SK-N-SH treated with all-trans-retinoic acid at 6 μM for 48 hours (cell line): ENCODE results near the gene DNAJC6.

Source experiments
- ARNTL ChIP-seq: fragments of 450-650 bp; formaldehyde crosslinking; IDR thresholded peaks from 2 replicates; pipeline ENCODE4 v1.5.0; 2020; ENCODE audit warnings: low read depth, mild to moderate bottlenecking, moderate library complexity, borderline replicate concordance
- BACH2 ChIP-seq: fragments of 250-450 bp; sonication (Bioruptor Pico); IDR thresholded peaks from 2 replicates; pipeline ENCODE4 v1.9.0; 2021; ENCODE audit warnings: mild to moderate bottlenecking, borderline replicate concordance
- CSDC2 ChIP-seq: fragments of 250-450 bp; sonication (Bioruptor Pico); IDR thresholded peaks from 2 replicates; pipeline ENCODE4 v1.5.0; 2020; ENCODE audit warnings: mild to moderate bottlenecking, moderate library complexity
- ISL1 ChIP-seq: fragments of 250-450 bp; sonication (Bioruptor Pico); IDR thresholded peaks from 2 replicates; pipeline ENCODE4 v2.1.2; 2022; ENCODE audit warnings: mild to moderate bottlenecking, moderate library complexity
- OSR1 ChIP-seq: fragments of 250-450 bp; sonication (Bioruptor Pico); IDR thresholded peaks from 2 replicates; pipeline ENCODE4 v1.8.0; 2022; ENCODE audit warnings: moderate library complexity, mild to moderate bottlenecking, inconsistent platforms
- RARB ChIP-seq: fragments of 250-450 bp; sonication (Bioruptor Pico); IDR thresholded peaks from 2 replicates; pipeline ENCODE4 v1.8.0; 2021; ENCODE audit warnings: mild to moderate bottlenecking, moderate library complexity
- SNAI2 ChIP-seq: fragments of 250-450 bp; sonication (Bioruptor Pico); IDR thresholded peaks from 2 replicates; pipeline ENCODE4 v1.5.0; 2020; ENCODE audit warnings: mild to moderate bottlenecking, moderate library complexity
- TCF4 ChIP-seq: fragments of 250-450 bp; sonication (Bioruptor Pico); IDR thresholded peaks from 2 replicates; pipeline ENCODE4 v1.8.0; 2021; ENCODE audit warnings: mild to moderate bottlenecking, moderate library complexity, borderline replicate concordance
- TOX ChIP-seq: fragments of 250-450 bp; sonication (Bioruptor Pico); IDR thresholded peaks from 2 replicates; pipeline ENCODE4 v1.8.0; 2021; ENCODE audit warnings: mild to moderate bottlenecking, moderate library complexity, borderline replicate concordance
- ZNF565 ChIP-seq: fragments of 450-650 bp; formaldehyde crosslinking; conservative IDR thresholded peaks from 2 replicates; pipeline ENCODE4 v1.5.0; 2020; ENCODE audit warnings: low read depth, mild to moderate bottlenecking, moderate library complexity
- ZNF70 ChIP-seq: fragments of 450-650 bp; formaldehyde crosslinking; IDR thresholded peaks from 2 replicates; pipeline ENCODE4 v1.5.0; 2020; ENCODE audit warnings: mild to moderate bottlenecking, moderate library complexity
- TF ChIP-seq, protein P1 (sequence below): fragments of 250-450 bp; sonication (Bioruptor Pico); IDR thresholded peaks from 2 replicates; pipeline ENCODE4 v1.5.1; 2020; ENCODE audit warnings: low read depth, mild to moderate bottlenecking, moderate library complexity
- TF ChIP-seq, protein P2 (sequence below): fragments of 250-450 bp; sonication (Bioruptor Pico); IDR thresholded peaks from 2 replicates; pipeline ENCODE4 v1.8.0; 2020; ENCODE audit warnings: mild to moderate bottlenecking, moderate library complexity, borderline replicate concordance
- TF ChIP-seq, protein P3 (sequence below): fragments of 250-450 bp; sonication (Bioruptor Pico); IDR thresholded peaks from 2 replicates; pipeline ENCODE4 v1.5.1; 2021; ENCODE audit warnings: mild to moderate bottlenecking, moderate library complexity

DNA sequence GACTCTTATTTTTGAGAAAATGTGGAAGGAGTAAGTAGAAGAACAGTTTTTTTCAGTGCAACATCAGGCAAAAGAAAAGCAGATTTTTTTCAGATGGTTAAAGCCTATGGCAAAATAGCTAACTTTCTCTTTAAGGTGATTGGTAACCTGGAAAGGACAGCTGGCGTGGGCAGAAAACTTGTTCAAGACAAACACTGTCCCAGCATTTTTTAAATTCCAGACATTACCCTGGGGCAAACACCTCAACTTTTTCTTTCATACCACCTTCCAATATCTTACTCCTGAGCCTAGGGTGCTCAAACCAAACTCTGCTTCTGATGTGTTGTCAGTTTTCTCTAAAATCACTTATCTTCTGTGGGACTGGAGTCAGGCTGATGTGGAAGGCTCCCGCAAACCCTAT, 108.4 kb downstream of the DNAJC6 start:
- TF ChIP-seq TOX (no peak), ISL1 (CRISPR knock-in tag) (no peak), ZNF70 (CRISPR knock-in tag) (no peak), TCF4 (CRISPR knock-in tag) (no peak), RARB (no peak), SNAI2 (no peak), OSR1 (CRISPR knock-in tag) (no peak), ZNF565 (CRISPR knock-in tag) (no peak), ARNTL (CRISPR knock-in tag) (no peak), BACH2 (no peak), CSDC2 (CRISPR knock-in tag) (no peak)
- TF ChIP-seq, protein P1, sequence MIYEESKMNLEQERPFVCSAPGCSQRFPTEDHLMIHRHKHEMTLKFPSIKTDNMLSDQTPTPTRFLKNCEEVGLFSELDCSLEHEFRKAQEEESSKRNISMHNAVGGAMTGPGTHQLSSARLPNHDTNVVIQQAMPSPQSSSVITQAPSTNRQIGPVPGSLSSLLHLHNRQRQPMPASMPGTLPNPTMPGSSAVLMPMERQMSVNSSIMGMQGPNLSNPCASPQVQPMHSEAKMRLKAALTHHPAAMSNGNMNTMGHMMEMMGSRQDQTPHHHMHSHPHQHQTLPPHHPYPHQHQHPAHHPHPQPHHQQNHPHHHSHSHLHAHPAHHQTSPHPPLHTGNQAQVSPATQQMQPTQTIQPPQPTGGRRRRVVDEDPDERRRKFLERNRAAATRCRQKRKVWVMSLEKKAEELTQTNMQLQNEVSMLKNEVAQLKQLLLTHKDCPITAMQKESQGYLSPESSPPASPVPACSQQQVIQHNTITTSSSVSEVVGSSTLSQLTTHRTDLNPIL, result no peak
- TF ChIP-seq, protein P2, sequence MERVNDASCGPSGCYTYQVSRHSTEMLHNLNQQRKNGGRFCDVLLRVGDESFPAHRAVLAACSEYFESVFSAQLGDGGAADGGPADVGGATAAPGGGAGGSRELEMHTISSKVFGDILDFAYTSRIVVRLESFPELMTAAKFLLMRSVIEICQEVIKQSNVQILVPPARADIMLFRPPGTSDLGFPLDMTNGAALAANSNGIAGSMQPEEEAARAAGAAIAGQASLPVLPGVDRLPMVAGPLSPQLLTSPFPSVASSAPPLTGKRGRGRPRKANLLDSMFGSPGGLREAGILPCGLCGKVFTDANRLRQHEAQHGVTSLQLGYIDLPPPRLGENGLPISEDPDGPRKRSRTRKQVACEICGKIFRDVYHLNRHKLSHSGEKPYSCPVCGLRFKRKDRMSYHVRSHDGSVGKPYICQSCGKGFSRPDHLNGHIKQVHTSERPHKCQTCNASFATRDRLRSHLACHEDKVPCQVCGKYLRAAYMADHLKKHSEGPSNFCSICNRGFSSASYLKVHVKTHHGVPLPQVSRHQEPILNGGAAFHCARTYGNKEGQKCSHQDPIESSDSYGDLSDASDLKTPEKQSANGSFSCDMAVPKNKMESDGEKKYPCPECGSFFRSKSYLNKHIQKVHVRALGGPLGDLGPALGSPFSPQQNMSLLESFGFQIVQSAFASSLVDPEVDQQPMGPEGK, result no peak
- TF ChIP-seq, protein P3, sequence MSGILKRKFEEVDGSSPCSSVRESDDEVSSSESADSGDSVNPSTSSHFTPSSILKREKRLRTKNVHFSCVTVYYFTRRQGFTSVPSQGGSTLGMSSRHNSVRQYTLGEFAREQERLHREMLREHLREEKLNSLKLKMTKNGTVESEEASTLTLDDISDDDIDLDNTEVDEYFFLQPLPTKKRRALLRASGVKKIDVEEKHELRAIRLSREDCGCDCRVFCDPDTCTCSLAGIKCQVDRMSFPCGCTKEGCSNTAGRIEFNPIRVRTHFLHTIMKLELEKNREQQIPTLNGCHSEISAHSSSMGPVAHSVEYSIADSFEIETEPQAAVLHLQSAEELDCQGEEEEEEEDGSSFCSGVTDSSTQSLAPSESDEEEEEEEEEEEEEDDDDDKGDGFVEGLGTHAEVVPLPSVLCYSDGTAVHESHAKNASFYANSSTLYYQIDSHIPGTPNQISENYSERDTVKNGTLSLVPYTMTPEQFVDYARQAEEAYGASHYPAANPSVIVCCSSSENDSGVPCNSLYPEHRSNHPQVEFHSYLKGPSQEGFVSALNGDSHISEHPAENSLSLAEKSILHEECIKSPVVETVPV, result no peak
